NCI-H2227 (cell line): Measurements from ENCODE around the gene ANAPC7.
"Not testable (repeated sequence)": the region's sequence is repeated elsewhere in the genome, so short reads cannot be mapped to it uniquely, and the experiment has no call there.

ENCODE experiments used
- DNase-seq: peaks from one replicate; lab custom pipeline; 2025; ENCODE audit not compliant: unreplicated experiment; lab: John Stamatoyannopoulos, UW

The ANAPC7 gene

DNA sequence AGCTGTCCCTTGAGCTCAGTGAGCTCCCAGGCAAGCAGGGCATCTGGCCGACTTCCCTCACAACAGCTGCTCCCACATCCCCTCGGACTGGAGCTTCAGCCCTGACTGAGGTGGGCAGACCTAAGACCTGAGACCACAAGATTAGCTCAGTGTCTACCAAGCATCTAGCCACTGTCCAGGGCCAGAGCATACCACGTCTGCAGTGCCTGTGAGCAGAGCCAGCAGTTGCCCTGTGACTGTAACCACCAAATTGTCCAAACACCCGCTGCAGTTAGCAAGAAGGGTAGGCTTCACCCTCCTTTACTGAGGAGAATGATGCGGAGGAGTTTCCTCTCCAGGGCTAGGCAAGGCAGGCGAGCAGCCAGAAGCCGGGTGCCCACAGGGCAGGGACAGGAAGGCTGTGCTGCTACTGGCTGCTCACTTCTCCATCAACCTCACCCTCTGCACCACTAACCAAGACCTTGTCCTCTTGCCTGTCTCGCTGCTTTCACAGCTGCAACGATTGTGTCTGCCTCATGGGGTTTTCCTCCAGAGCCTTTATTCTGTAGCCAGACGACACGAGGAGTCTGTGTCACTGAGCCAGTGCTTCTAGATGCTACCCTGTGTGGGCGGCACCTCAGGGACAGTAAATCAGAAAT lies 53.9 kb downstream of the ANAPC7 start:
- no peak for DNase-seq

DNA sequence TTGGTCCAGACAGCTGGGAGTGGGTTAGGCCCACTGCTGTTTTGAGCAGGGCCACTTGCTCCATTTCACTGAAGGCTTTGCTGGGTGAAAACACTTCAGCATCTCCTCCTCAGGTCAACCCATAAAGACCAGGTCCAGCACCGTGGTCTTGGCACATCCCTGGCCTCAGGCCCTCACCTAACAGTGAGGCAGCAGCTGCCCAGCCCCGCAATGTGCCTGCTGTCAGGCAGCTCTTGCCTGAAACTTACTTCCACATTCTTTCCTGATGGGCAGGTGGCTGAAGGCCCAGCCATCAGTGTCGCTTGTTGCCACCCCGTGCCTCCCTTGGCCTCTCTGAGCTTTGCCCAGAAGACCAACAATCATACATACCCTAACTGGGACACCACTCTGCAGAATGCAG lies 54.4 kb downstream of the ANAPC7 start:
- no peak for DNase-seq

DNA sequence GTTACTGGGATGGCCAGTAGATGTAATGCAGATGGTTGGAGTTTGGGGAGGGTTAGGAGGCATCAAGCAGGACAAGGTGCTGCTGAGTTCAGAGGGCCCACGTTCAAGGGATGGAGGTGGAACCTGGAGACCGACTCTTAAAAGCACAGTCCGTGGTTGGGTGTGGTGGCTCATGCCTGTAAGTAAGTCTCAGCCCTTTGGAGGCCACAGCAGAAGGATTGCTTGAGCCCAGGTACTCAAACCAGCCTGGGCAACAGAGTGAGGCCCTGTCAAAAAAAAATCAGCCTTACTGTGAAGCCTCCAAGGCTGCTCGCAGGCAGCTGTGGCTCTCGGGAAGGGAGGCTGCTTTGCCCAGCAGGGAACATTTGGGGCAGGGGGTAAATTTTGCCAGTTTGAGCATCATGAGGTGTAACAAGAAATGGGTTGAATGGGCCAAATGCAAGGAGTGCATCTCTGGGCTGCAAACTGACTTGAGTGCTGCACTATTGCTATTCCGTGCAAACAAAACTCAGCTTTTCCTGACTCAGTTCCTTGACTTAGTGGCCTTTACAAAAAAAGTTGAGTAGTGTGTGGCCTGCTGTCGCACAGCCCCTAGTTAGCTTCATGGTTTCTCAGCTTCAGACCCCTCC lies 55.0 kb downstream of the ANAPC7 start:
- no peak for DNase-seq

DNA sequence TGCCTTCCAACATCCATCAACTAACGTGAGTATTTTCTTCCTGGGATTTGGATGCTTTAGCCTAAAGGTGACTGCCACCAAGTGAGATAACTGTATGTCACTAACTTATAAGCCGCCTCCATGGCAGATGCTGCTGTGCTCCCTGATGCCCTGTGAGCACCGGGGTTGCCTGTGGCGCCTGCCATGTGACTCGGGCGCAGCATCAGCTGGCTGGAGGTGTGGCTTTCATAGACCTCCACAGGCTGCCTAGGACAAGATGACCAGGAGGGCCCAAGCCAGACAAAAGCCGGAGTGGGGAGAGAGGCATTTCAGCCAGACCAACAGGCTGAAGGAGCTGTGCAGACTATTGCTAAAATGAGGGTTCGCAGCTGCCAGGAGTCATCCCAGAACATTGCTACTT lies 55.7 kb downstream of the ANAPC7 start:
- no peak for DNase-seq

DNA sequence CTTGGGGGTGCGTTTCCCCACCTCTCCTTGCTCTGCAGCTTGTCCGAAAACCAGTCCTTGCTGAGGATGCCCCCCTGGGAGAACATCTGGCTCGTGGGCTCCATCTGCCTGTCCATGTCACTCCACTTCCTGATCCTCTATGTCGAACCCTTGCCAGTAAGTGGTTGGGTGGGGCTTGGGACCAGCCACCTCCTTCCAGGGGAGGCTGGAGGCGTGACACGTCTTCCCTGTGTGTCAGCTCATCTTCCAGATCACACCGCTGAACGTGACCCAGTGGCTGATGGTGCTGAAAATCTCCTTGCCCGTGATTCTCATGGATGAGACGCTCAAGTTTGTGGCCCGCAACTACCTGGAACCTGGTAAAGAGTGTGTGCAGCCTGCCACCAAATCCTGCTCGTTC lies 57.5 kb downstream of the ANAPC7 start:
- no peak for DNase-seq

DNA sequence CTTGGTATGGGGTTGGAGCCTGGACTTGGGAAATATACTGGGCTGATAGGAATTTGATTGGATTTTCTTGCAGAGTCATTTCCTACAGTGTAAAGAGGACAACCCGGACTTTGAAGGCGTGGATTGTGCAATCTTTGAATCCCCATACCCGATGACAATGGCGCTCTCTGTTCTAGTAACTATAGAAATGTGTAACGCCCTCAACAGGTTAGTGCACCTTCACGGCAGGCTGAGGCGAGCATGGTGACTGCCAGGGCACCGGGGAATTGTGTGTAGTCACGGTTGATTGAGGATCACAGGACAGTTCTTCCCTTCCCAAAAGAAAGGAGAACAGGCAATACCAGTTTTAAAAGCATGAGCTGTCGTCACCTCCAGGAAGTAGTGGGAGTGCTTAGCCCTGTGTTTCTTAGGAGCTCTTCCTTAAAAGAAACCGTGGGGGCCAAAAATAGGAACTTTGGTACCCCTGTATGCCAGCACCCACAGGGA lies 58.3 kb downstream of the ANAPC7 start:
- DNase-seq = no peak

DNA sequence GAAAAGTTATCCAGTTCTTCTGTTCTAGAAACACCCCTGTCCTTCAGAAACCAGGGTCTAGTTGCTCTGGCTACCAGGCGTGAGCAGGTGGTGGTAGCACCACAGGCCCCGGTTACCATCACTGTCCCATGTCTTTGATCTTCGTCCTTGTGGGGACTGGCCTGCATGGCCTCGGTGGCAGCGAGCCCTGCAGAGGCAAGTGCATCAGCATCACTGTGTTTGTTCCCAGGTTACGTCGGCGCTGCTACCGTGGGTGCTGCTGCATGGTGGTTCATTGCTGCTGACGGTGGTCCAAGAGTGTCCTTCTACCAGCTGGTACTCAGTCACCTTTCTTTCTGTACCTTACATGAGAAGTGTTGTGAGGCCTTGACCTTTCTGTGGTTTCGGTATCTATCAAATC lies 58.9 kb downstream of the ANAPC7 start:
- no peak for DNase-seq

DNA sequence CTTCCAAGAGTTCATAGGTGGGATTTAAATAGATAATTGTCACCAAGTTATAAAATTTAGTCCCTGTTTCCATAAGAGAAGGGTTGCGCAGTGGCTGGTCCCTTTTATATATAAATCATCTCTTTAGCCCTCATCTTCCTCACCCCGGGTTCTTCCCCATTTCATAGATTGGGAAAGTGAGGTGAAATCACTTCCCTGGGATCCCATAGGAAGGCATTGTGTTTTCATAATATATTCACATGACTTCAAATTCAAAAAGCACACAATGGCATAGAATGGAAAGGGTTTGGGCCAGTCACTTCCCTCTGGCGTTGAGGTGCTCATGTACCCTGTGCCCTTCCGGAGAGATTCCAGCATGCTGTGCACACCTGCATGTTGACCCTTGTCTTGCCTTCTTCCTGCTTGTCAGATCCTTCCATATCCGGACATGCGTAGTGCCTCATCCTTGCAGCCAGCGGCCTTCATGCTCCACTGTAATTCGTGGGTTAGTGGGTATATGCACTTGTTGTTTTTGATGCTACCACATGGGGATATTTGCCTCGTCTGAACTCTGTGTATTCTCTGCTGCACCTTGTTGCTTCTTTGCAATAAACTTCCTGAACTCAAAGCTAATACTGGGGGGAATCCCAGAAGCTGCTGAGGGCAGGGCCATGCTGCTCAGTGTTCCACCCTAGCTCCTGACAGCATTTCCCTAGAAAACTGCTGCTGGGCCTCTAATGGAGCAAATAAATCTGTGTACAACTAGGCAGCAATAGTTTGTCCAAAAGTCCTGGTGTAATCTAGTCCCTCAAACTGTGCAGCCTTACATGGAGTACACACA lies 59.6 kb downstream of the ANAPC7 start:
- no peak for DNase-seq

DNA sequence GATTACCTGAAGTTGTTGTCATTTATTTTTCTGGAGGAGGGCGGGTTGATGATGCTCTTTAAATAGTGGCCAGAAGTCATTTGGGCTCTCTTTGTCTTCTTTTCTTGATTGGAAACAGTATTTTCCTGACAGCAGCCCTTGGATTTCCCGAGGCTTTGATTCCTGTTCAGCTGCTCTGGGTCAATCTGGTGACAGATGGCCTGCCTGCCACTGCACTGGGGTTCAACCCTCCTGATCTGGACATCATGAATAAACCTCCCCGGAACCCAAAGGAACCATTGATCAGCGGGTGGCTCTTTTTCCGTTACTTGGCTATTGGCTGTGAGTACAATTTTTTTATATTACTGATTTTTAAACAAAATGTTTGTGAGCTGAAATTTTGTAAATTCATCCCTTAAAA lies 60.4 kb downstream of the ANAPC7 start:
- DNase-seq = no peak

DNA sequence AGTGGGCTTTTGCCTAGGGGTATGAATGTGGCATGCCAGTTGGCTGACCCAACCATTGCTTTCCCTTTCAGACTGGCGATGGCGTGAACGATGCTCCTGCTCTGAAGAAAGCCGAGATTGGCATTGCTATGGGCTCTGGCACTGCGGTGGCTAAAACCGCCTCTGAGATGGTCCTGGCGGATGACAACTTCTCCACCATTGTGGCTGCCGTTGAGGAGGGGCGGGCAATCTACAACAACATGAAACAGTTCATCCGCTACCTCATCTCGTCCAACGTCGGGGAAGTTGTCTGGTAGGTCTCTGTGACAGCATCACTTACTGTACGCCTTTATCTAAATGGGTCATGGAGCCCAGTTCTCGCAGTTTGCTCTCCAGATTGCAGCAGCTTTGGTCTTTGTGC lies 61.4 kb downstream of the ANAPC7 start:
- DNase-seq = no peak

DNA sequence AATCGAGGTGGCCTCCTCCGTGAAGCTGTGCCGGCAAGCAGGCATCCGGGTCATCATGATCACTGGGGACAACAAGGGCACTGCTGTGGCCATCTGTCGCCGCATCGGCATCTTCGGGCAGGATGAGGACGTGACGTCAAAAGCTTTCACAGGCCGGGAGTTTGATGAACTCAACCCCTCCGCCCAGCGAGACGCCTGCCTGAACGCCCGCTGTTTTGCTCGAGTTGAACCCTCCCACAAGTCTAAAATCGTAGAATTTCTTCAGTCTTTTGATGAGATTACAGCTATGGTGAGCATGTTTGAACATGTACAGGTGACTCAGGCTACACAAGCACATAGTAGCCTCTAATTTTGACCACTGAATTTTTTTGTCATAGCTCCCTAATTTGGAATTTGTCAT lies 62.8 kb downstream of the ANAPC7 start:
- DNase-seq = no peak

DNA sequence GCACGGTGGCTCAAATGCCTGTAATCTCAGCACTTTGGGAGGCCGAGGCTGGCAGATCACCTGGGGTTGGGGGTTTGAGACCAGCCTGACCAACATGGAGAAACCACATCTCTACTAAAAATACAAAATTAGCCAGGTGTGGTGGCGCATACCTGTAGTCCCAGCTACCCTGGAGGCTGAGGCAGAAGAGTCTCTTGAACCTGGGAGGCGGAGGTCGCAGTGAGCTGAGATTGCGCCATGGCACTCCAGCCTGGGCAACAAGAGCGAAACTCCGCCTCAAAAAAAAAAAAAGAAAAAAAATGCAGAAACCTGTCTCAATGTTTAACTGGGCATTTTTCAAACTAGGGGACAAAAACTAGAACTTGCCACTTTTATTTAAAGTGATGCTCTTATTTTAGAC lies 63.2 kb downstream of the ANAPC7 start:
- DNase-seq = not testable (repeated sequence)

DNA sequence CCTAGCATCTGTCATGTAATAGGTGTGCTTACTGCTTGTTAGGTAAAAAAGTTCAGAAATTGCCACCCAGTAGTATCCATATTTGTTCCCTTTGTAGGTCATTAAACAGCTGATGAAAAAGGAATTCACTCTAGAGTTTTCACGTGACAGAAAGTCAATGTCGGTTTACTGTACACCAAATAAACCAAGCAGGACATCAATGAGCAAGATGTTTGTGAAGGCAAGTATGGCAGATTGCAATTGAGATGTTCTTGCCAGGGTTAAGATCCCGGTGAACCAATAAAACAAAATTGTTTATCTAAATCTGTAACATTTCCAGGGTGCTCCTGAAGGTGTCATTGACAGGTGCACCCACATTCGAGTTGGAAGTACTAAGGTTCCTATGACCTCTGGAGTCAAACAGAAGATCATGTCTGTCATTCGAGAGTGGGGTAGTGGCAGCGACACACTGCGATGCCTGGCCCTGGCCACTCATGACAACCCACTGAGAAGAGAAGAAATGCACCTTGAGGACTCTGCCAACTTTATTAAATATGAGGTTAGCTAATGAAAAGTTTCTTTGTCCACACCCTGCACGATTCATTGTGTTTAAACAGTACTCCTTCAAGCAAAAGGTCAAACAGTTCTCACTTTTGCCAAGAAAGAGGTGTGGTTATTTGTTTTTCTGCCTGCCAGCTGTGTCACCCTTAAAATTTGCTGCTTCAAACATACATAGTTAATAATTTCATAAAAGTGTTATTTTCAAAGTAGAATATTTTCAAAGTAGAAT lies 64.1 kb downstream of the ANAPC7 start:
- no peak for DNase-seq

DNA sequence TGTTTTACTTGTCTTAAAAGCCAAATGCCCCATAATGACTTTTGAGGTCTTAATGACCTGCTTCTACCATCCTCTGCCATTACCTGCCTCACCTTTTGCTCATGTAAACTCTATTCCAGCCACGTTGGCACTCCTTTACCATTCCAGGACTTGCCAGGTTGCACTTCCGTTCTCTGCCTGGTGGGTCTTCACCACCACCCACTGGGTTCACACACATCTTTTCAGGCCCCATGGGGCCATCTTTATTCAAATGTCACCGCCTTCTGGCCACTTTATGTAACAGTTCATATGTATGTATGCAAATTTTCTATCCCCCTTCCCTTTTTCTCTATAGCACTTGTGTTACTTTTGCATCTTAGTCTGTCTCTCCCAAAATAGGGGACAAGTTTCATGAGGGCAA lies 64.8 kb downstream of the ANAPC7 start:
- no peak for DNase-seq

DNA sequence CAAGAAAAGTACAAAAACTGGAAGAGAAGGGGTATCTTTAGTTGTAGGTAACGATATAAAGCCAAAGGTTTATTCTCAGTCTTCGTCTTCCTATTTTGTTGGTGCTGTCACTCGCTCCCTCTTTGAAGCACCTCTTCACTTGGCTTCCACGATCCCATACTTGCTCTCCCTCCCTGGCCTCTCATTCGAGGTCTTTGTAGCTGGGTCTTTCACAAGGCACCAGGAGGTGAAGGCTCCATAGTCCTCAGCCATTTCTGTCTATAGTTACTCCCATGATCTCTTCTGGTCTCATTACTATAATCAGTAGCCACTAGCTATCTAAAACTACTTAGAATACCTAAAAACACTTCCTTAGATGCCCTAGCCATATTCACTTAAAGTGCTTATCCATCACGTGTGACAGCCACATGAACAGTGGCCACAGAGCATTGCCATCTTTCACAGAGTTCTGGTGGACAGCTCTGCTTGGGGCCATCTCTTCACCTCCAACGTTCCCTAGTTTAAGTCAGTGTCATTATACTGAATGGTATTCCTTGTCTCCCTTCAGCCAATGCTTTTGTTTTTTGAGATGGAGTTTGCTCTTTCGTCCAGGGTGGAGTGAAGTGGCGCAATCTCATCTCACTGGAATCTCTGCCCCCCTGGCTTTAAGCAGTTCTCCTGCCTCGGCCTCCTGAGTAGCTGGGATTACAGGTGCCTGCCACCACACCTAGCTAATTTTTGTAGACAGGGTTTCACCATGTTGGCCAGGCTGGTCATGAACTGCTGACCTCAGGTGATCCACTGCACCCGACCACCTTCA lies 65.4 kb downstream of the ANAPC7 start:
- no peak for DNase-seq

DNA sequence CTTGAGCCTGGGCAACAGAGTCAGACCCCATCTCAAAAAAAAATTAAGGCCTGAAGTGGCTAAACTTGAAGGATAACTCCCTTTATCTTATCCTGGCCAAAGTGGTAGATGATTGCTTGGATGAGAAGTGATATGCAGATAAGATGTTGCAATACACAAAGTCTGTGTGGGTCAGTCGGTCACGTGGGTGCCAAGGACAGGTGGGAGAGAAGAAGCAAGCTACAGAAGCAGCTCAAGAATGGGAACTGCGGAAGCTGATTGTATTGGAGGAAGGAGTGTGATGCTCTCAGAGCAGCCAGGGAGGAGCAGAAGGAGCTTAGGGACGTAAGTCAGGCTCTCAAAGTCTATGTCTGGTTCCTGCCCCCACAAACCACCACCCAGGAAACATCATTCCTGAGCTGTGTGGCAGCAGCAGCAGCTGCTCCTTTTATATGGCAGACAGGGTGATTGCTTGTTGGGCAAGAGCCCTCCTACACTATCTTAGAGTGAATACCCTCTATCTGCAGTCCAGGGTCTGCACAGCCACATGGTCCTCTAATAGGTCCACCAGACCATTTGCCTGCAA lies 67.9 kb downstream of the ANAPC7 start:
- DNase-seq = no peak

DNA sequence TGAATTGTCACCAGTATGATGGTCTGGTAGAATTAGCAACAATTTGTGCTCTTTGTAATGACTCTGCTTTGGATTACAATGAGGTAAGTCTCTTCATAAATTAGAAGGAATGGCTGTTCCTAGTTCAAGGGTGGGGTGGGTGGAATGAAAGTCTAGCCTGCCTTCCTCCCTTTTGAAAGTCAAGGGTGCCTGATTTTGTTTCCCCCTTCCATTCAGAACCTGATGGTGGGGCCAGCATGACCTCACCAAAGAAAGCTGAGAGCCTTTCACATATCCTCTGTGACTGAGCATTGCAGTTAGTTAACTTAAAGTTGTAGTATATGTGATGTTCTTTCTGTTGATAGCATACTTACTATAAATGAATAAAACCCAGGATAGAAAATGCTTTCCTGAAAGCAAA lies 70.3 kb downstream of the ANAPC7 start:
- DNase-seq = no peak

DNA sequence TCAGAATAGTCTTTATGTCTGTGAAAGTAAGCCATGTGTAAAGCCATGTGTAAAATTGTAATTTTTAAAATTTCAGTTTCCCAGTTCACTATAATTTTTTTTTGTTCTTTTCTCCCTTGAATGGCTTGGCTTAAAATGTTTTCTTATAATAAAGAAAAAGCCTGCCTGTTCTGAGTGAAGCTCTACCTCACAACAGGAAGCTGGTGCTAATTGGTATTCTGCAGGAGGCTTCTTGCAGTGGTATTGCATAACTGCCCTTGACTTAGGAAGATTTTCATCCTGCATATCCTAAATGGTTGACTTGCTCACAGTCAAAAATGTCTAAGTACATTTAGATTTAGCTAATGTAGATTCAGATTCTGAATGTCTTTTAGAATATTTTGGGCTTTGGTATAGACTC lies 73.0 kb downstream of the ANAPC7 start:
- no peak for DNase-seq

DNA sequence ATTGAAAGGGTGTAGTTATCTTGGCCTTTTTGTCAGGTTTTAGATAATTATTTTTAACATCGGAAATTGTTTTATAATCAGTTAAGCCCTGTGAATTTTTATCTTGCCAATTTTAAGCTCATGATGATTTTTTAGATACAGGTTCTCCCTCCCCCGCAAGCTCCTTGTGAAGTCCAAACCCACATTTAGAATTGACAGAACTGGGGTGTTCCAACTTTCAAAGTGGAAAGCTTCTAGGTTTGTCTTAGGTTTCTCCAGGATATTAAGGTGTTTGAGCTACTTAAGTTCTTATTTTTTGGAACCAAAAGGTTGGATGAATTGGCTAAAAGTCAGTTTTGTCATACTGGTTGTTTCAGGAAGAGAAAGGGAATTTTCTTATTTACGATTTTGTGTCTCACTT lies 73.4 kb downstream of the ANAPC7 start:
- DNase-seq = no peak

DNA sequence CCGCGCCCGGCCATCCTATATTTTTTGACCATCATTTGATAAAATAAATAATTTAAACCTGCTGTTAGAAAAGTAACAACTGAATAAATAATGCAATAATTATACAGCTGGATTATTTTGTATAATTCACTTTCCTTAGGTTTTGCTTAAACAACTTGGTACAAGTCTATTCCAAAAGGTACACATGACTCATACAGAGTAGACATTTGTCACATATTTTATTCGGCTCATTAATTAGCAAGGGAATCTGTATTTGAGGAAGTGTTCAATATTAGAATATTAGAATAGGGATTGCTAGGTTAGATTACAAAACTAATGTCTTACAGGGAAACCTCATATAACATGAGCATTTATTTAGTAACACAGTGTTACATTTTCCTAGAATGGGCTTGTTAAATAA lies 73.8 kb downstream of the ANAPC7 start:
- DNase-seq = no peak
